ENCODE measurements around the gene CIAO2B. TPM values are rescaled to one million over a fixed set of nuclear protein-coding genes. Genes with fewer than 3 reads are reported as not detected.

Gene CIAO2B
- polyA plus RNA-seq, 3 donors from 2014 or later = 125 to 157 (median 132) TPM

DNA sequence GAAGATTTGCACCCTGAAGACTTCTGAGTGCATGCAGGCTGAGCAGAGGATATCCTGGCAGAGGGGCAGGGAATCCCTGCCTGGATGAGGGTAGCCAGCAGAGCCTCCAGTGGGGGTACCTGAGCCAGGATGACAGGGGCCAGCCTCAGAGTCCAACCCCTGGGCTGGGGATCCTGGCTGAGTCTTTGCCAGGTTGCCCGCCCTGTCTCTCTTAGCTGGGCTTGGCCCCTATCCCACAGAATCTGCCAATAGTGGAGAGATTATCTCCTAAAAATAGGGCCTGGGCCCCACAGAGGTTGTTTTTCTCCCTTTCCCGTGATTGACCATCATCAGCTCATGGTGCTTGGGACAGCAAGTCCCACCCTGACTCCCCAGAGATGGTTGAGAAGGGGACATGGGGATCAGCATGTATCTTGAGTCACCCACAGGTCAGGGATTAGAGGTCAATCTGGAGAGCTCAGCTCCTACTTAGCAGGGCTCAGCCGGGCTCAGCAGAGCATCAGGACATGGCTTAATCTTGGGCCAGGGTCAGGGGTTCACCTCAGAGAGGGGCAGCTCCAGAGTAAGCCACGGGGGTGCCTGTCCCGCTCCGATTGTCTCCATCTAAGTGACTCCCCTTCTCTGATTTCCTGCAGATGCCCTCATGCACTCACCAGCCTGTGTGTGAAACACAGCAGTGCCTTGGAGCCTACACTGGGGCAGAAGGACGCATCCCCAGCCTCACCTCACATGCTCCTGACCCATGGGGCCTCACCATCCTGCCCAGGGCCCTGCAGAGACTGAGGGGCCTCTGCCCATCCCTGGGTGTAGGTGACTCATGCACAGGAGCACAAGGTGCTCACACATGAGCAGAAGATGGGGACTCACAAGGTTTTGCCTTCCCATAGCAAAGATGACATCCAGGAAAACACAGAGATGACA is 27.0 kb downstream of the CIAO2B start:
- H3K27ac Mint-ChIP-seq = no peak overlapping the region
- no peak for DNase-seq
- H3K36me3 Mint-ChIP-seq = no peaks in the 10 kb centered on the region
- H3K4me3 Mint-ChIP-seq = no peak overlapping the region
- H3K4me1 Mint-ChIP-seq = no peaks in the 10 kb centered on the region
- H3K9me3 Mint-ChIP-seq = no peaks in the 10 kb centered on the region
- peaks cover 0 to 4% (median 0%) of the 10 kb centered on the region in 3 donors for H3K27me3 Mint-ChIP-seq (ENCODE audit: low read depth in 3 of 3)

DNA sequence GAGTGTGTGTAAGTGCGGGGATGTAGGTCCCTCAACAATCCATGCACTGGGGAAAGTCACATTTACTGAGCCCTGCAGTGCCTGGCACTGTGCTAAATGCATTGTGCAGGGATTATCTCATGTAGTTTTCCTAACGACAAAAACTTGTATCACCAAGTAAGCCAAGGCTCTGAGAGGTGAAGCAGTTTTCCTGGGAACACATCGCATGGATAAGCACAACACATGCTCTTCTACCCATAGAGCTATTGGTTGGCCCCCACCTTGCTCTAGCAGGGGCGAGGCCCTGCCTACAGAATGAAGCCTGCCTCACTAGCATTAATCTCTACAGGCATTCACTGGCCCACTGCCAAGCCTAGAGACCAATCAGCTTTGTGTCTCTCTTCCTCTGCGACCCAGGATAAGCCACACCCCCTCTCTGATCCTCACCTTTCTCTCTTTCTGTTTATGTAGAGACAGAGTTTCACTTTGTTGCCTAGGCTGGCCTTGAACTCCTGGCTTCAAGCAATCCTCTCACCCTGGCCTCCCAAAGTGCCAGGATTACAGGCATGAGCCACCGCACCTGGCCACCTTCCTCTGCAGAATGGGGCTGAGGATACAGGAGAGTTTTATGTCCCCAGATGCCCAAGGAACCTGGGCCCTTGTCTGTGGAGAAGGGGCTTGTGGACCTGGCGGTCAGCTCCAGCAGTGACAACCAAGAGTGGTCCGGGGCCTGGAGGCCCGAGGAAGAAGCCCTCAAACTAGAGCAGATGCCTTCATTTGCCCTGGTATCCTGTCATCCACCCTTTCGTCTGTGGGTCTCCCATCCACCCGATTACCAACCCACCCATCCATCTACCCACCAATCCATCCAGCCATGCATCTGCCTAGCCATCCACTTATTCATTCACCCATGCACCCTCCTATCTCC is 28.3 kb downstream of the CIAO2B start:
- H3K36me3 Mint-ChIP-seq = no peaks in the 10 kb centered on the region
- H3K27ac Mint-ChIP-seq = peak overlapping the region in 1 of 6 donors; percentile 44
- H3K4me3 Mint-ChIP-seq = peak overlapping the region in 1 of 5 donors; percentile 36
- H3K27me3 Mint-ChIP-seq (ENCODE audit: low read depth in 3 of 3) = peaks cover 0 to 4% (median 0%) of the 10 kb centered on the region in 3 donors
- no peak for DNase-seq
- H3K9me3 Mint-ChIP-seq = no peaks in the 10 kb centered on the region
- no peaks in the 10 kb centered on the region for H3K4me1 Mint-ChIP-seq

DNA sequence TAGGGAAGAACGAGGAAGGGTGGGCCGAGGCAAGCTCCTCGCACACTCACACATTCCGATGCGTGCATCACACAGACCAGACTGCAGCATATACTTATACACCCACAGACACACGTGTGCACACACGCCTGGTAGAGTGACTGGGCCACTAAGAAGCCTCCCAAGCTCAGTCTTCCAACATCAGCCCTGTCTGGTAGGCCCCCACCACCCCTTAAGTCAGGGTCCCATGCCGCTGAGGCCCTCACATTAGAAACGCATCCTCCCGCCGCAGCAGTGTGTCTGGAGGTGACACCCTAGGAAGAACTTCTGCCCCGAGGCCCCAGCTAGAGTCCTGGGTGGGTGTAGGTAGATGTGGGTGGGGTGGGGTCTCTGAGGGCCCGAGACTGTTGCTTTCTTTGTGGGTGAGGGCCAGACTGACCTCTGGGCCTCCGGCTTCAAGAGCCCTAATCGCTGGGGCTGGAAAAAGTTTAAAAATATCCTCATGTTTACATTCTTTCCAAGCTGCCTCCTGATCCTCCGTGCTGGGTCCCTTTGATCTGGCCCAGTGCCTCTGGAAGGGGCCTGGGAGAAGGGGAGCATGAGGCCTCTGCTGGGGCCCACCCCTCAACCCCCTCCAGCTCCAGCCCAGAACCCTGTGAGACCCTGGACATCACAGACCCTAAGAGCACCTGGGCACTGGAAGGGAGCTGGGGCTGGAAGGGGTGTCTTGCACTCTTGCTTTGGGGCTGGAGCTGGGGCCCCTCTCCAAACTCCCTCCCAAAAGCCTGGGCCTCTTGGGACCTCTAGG is 29.2 kb downstream of the CIAO2B start:
- Mint-ChIP-seq H3K4me1 (no peaks in the 10 kb centered on the region), H3K27ac (no peak overlapping the region), H3K36me3 (no peaks in the 10 kb centered on the region), H3K9me3 (no peaks in the 10 kb centered on the region), H3K4me3 (no peak overlapping the region), H3K27me3 (ENCODE audit: low read depth in 3 of 3) (peaks cover 0 to 4% (median 0%) of the 10 kb centered on the region in 3 donors)
- no peak for DNase-seq

DNA sequence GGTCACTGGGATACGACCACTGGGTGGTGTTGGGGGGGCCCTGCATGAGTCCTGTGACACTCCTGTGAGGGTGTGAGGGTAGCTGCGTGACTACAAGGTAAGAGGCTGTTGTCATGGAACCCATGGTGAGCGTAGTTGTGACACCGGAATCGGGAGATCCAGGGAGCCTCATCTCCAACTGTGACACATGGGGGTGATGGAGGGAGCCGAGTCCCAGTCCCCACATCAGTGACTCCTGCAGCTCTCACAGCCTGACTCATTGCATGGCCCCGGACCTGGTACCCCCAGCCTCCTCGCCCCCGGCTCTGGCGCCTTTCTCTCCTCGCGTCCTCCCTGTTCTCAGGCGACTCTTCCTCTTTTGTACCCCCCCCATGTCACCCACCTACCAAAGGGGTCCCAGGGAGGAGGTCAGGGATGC is 29.8 kb downstream of the CIAO2B start:
- no peak overlapping the region for H3K27ac Mint-ChIP-seq
- DNase-seq = no peak

DNA sequence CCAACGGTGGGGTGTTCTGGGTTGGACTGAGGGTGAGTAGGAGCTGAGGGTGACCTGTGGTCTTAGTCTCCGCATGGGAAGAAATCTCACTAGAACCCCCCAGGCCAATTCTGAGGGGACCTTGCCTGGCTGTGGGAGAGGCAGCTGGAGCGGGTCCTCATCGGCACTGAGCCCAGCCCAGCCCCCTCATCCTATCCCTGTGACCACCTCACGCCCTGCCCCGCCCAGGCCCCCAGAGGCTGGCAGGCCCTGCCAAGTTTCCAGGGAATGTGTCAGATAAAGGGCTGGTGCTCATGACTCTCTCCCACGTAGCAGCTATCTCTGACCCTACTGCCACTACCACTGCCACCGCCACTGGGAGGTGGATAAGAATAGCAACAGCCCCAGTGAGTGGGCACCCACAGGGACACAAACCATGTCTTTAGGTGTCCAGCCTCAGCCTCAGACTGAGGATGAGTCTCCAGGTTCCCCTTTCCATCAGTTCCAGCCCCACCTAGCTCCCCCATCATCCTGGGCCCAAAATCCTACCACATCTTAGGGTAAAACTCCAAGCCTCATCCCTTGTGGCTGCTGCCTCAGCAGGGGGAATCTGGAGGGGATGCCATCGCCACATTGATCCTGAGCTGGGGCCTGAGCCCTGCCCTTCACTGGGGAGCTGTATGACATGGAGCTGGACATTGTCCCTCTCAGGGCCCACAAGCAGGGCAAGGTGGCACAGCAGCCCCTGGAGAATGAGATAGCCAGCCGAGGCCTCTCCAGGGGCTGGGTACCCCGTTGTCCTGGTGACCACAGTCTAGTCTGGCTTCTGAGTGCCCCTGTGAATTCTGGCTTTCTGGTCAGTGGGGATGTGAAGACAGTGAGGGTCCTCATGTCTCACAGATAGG is 30.4 kb downstream of the CIAO2B start:
- peaks cover 0 to 4% (median 0%) of the 10 kb centered on the region in 3 donors for H3K27me3 Mint-ChIP-seq (ENCODE audit: low read depth in 3 of 3)
- H3K36me3 Mint-ChIP-seq = no peaks in the 10 kb centered on the region
- no peak overlapping the region for H3K27ac Mint-ChIP-seq
- no peak for DNase-seq
- no peaks in the 10 kb centered on the region for H3K9me3 Mint-ChIP-seq
- no peak overlapping the region for H3K4me3 Mint-ChIP-seq
- no peaks in the 10 kb centered on the region for H3K4me1 Mint-ChIP-seq

More for the DNA sequence above, 29.8 kb downstream of the CIAO2B start:
- H3K9me3 Mint-ChIP-seq = no peaks in the 10 kb centered on the region
- H3K4me3 Mint-ChIP-seq = no peak overlapping the region
- H3K27me3 Mint-ChIP-seq (ENCODE audit: low read depth in 3 of 3) = peaks cover 0 to 4% (median 0%) of the 10 kb centered on the region in 3 donors
- no peaks in the 10 kb centered on the region for H3K4me1 Mint-ChIP-seq
- no peaks in the 10 kb centered on the region for H3K36me3 Mint-ChIP-seq

DNA sequence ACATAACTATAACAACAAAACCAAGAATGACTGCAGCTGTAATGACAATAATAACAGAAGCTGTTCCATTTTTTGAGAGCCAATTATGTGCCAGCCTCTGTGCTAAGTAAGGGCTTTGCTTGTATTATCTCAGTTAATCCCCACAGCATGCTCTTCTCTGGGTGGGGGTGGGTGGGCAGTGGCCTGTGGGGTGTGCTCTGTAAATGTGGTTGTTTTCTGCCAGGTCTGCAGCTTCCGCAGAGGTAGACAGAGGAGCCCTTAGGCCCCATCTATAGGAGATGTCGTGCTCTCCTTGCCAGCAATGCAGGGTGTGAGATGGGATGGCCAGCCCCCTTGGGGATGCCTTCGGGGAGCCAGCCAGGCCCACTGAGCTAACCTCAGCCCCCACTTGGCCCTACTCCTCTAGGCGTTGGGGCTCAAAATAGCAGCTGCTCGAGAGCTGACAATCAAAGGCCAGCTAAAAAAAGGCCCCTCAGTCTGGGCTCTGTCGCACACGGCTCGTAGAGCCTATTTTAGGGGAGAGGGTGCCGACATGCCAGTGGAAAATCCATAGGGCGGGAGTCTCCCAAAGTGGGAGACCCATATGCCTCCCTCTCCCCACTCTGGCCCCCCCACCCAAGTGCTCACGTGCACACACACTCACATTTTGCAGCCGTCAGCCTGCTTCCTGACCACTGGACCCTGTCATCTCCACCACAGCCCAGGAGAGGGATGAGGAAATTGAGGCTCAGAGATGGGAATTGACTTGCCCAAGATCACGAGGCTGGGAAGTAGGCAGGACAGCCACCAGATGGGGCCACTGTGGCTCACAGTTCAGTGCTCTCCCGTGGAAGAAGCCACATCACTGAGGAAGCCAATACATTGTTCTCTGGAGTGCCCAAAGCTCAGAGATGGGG is 31.3 kb downstream of the CIAO2B start:
- Mint-ChIP-seq H3K4me3 (no peak overlapping the region), H3K36me3 (no peaks in the 10 kb centered on the region)

DNA sequence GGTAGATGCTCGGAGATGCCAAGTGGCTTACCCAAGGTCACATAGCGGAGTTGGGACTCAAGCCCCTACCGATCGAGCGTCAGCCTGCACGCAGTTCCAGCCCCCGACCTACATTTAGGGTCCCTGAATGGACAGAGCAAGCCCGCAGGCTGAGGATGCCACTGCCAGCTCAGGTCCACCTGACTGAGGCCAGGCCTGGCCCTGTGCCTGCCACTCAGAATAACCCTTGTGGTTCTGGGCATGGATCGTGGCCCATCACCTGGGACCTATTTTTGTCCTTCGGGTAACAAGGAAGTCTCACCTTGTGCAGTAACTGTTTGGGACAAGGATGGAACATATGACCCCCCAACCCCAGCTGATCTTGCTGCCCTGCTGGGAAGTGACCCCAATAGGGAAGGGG is 32.6 kb downstream of the CIAO2B start:
- no peak overlapping the region for H3K4me3 Mint-ChIP-seq
- no peaks in the 10 kb centered on the region for H3K4me1 Mint-ChIP-seq
- no peaks in the 10 kb centered on the region for H3K9me3 Mint-ChIP-seq
- H3K27ac Mint-ChIP-seq = no peak overlapping the region
- no peak for DNase-seq
- H3K36me3 Mint-ChIP-seq = no peaks in the 10 kb centered on the region
- H3K27me3 Mint-ChIP-seq (ENCODE audit: low read depth in 3 of 3) = peaks cover 0 to 4% (median 1%) of the 10 kb centered on the region in 3 donors

More for the DNA sequence above, 31.3 kb downstream of the CIAO2B start:
- peaks cover 0 to 4% (median 0%) of the 10 kb centered on the region in 3 donors for H3K27me3 Mint-ChIP-seq (ENCODE audit: low read depth in 3 of 3)
- peak overlapping the region in 1 of 6 donors; percentile 21 for H3K27ac Mint-ChIP-seq
- no peaks in the 10 kb centered on the region for H3K9me3 Mint-ChIP-seq
- DNase-seq = no peak
- H3K4me1 Mint-ChIP-seq = no peaks in the 10 kb centered on the region

DNA sequence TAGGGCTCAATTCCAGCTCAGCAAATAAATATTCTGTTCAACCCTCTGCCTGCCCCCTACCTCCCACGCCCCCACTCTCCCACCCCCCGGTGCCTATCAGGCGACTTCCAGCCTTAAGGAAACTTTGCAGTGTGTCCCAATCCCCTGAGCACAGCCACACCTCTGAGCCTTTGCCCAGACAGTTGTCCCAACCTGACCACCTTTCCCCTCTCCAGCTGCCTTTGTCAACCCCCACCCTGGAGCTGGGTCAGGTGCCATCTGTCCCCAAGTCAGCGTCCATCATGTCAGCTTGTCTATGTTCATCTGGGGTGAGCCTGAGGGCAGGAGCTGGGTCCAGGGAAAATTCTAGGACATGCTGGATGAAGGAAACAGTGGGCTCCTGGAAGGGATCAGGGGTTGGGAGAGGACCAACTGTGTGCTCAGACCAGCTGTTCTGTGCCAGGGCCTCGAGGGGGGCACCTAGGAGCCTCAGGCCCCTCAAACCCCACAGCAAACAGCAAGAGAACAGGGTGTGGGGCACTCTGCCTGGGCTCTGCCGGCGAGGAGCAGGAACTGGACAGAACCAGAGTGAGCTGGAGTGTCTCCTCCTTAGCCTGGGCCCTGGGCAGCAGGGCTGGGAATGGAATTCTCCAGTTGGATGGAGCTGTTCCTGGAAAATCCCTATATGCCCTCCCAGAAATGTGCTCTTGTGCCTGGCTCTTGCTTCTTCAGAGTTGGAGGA is 33.3 kb downstream of the CIAO2B start:
- Mint-ChIP-seq H3K4me1 (no peaks in the 10 kb centered on the region), H3K36me3 (no peaks in the 10 kb centered on the region), H3K27me3 (ENCODE audit: low read depth in 3 of 3) (peaks cover 0 to 2% (median 2%) of the 10 kb centered on the region in 3 donors), H3K9me3 (no peaks in the 10 kb centered on the region), H3K27ac (no peak overlapping the region), H3K4me3 (no peak overlapping the region)
- no peak for DNase-seq

DNA sequence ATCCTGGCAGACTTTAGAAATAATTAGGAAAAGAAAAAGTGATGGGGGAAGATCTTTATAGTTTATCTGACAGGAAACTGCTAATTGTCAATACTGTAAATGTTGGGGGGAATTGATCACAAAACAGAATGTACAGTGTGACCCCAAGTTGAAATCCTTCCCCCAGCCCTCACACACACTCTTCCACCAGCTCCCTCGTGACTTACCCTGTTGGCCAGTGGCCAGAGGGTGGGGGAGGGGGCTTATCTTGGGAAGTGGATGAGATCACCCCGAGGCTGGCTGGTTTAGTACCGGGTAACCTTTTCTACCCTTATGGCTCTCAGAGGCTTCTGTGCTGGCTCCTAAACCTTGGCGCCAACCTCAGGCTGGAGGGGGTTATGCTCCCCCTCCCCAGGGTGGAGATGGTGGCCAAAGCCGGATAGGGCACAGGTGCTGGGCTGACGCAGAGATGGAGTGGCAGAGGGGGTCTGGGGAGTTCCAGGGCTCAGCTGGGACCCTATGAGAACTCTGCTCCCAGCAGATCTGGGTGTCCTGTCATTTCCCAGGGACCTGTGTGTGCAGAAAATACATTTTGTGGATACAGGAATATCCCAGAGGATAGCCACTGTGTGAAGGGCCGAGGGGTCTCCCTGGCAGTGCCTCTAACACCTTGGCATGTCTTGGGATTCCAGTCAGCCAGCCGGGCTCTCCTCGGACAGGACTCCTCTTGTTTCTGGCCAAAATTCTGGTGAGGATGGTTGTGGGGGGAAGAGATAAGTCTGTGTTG is 34.1 kb downstream of the CIAO2B start:
- peaks cover 0 to 3% (median under 1%) of the 10 kb centered on the region in 3 donors for H3K27me3 Mint-ChIP-seq (ENCODE audit: low read depth in 3 of 3)
- no peaks in the 10 kb centered on the region for H3K9me3 Mint-ChIP-seq
- no peaks in the 10 kb centered on the region for H3K36me3 Mint-ChIP-seq
- no peak overlapping the region for H3K27ac Mint-ChIP-seq
- no peak overlapping the region for H3K4me3 Mint-ChIP-seq
- no peaks in the 10 kb centered on the region for H3K4me1 Mint-ChIP-seq
- DNase-seq = no peak

DNA sequence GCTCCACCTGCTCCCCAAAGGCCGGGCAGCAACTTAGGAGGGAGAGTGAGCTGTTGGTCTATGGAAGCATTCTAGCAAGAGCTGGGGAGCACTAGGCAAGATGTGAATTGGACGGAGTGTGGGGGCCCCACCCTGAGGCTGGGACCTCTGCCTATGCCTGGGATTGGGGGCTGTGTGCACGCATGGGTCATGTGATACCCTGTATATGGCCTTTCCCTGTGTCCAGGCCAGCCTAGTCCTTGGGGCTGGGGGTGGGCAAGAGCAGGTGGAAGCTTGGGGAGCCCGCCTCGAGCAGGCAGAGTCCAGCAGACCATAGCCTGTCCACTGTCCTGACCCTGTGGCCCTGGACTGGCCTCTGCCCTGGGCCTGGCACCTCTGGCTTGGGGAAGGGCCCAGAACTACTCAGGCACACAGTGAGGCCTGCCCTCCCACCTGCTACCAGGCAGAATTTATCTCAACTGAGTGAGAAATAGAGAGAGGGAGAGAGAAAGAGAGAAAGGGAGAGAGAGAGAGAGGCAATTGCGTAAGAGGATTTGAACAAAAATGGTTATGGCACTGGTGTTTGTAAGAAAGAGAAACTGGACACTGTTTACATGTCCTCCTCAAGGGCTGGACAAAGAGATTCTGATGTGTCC is 34.8 kb downstream of the CIAO2B start:
- no peaks in the 10 kb centered on the region for H3K9me3 Mint-ChIP-seq
- H3K27ac Mint-ChIP-seq = no peak overlapping the region
- no peaks in the 10 kb centered on the region for H3K36me3 Mint-ChIP-seq
- no peak for DNase-seq
- peaks cover 0 to 3% (median 0%) of the 10 kb centered on the region in 3 donors for H3K27me3 Mint-ChIP-seq (ENCODE audit: low read depth in 3 of 3)
- H3K4me1 Mint-ChIP-seq = no peaks in the 10 kb centered on the region
- H3K4me3 Mint-ChIP-seq = no peak overlapping the region

Data from immature natural killer cell (primary cell).